Mucosa of stomach (tissue), 1 donor: ENCODE results near the gene EIF4E3.

ENCODE experiments used
- H3K27me3 ChIP-seq: one replicate; pipeline ENCODE4 v1.7.0; 2013; ENCODE audit warnings: mild to moderate bottlenecking, low read length; ENCODE audit not compliant: control insufficient read depth, insufficient read depth
- H3K36me3 ChIP-seq: one replicate; pipeline ENCODE4 v1.7.0; 2013; ENCODE audit warnings: low read length; ENCODE audit not compliant: control insufficient read depth, insufficient read depth
- H3K4me1 ChIP-seq: one replicate; pipeline ENCODE4 v1.7.0; 2013; ENCODE audit warnings: mild to moderate bottlenecking, low read length; ENCODE audit not compliant: control insufficient read depth, insufficient read depth
- H3K4me3 ChIP-seq: one replicate; pipeline ENCODE4 v1.7.0; 2013; ENCODE audit warnings: low read length
- H3K9ac ChIP-seq: one replicate; pipeline ENCODE4 v1.7.0; 2013; ENCODE audit warnings: mild to moderate bottlenecking, low read length, moderate library complexity
- H3K9me3 ChIP-seq: one replicate; pipeline ENCODE4 v1.7.0; 2013; ENCODE audit warnings: mild to moderate bottlenecking, low read length, moderate library complexity; ENCODE audit not compliant: control insufficient read depth
- donor health status: Pancreatic carcinoma.

Gene EIF4E3

DNA sequence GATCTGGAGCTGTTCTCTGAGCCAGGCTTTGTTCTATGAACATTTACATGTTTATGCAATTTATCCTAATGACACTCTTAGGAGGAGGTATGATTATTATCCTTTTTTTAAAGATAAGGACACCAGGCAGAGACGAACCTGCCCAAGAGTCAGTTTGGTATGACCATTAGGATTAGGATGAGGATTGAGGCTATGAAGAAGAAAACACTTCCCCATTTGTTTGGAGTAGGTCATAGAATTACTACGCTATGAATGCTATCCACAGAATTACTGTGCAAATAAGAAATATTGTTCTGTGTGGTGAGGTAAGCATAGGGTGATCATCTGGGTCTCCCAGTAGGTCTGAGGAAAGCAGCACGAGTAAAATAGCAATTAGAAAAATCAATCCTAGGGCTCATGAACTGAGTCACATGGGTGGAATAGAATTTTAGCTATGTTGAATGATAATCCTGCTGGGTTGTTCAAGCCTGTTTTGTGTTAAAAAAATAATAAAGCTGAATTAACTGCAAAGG, 23.9 kb downstream of the EIF4E3 start:
- H3K27me3 ChIP-seq: no peaks in the 10 kb centered on the region
- H3K36me3 ChIP-seq: no peaks in the 10 kb centered on the region
- no peaks in the 10 kb centered on the region for H3K4me1 ChIP-seq
- H3K9me3 ChIP-seq: no peaks in the 10 kb centered on the region
- H3K4me3 ChIP-seq: no peak overlapping the region
- H3K9ac ChIP-seq: no peak overlapping the region

GRCh38 chr3:71695000-71695482, 30.2 kb downstream of the EIF4E3 start:
- Histone ChIP-seq H3K27me3 (no peaks in the 10 kb centered on the region), H3K9ac (no peak overlapping the region), H3K4me3 (no peak overlapping the region), H3K9me3 (no peaks in the 10 kb centered on the region), H3K36me3 (no peaks in the 10 kb centered on the region), H3K4me1 (peaks cover 35% of the 10 kb centered on the region)

DNA sequence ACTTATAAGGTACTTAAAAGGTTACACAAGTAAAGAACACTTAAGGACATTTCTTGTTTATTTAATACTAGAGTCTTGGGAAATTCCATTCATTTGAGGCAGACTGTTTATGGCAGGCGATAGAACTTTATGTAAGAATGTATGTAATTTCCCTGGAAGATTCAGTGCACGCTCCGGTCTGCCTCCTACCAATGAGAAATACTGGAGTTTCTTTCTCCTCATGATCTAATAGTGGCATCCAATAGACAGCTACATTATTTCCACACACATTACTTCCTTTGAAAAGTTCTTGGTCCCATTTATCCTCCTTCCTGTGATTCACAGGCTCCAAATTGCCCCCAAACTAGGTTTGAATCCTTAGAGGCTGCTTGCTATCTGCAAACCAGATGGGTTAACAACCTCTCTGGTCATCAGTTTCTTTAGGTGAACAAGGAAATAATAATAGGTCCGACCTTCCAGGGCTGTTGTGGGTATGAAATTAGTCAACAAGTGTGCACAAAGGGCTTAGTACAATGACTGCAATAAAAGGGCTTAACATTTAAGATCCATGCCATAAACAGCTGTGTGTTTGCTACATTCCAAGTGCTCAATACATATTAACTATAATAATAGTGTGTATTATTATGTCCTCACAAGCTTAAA, 30.7 kb downstream of the EIF4E3 start:
- Histone ChIP-seq H3K4me1 (peaks cover 35% of the 10 kb centered on the region), H3K9ac (no peak overlapping the region)

GRCh38 chr3:71693641-71694040, 31.6 kb downstream of the EIF4E3 start:
- Histone ChIP-seq H3K9me3 (no peaks in the 10 kb centered on the region), H3K9ac (no peak overlapping the region), H3K4me1 (peaks cover 35% of the 10 kb centered on the region), H3K4me3 (no peak overlapping the region), H3K36me3 (no peaks in the 10 kb centered on the region), H3K27me3 (no peaks in the 10 kb centered on the region)

More for the DNA sequence above, 30.7 kb downstream of the EIF4E3 start:
- Histone ChIP-seq H3K27me3 (no peaks in the 10 kb centered on the region), H3K36me3 (no peaks in the 10 kb centered on the region), H3K4me3 (no peak overlapping the region), H3K9me3 (no peaks in the 10 kb centered on the region)

DNA sequence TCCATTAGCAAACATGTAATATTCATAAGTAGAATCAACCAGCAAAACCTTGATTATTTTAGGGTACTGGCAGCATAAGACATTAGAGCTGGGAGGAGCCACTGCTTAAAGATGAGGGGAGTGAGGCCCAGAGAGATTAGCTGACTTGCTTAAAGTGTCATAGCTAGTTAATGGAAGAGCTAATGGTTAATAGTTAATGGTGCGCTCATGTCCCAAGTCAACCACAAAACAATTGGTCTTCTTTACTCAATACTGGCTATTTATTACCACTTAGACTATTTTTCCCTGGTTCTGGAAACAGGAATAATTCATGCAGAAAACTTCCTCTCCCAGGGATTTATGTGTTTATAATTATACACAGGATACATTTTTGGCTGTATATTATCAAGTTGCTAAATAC, 33.1 kb downstream of the EIF4E3 start:
- Histone ChIP-seq H3K9me3 (no peaks in the 10 kb centered on the region), H3K4me1 (peaks cover 45% of the 10 kb centered on the region)

DNA sequence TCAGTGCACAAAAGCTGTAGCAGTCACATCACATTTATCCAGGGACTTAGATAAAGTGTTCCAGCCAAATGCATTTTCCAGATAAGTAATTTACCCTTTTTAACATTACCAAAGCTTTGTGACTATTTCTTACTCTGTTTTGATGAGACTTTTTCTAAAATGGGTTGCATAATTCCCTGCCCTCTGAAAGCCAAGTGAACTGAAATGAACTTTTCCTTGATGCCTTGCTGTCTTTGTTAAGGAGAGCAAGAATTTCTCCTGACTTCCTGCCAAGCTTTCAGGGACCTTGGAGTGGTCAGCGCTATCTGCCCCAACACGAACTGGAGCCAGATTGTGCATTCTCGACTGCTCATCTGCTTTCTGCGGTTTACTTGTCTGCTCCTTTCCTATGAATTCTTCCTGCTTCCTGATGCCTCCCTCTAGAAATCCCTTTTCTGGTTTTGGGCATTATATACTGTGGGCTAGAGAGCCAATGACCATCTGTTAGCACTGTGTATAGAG, 34.8 kb downstream of the EIF4E3 start:
- Histone ChIP-seq H3K9ac (no peak overlapping the region), H3K4me1 (peaks cover 51% of the 10 kb centered on the region), H3K9me3 (no peaks in the 10 kb centered on the region), H3K36me3 (no peaks in the 10 kb centered on the region), H3K27me3 (no peaks in the 10 kb centered on the region), H3K4me3 (no peak overlapping the region)

More for the DNA sequence above, 33.1 kb downstream of the EIF4E3 start:
- Histone ChIP-seq H3K27me3 (no peaks in the 10 kb centered on the region), H3K4me3 (no peak overlapping the region), H3K36me3 (no peaks in the 10 kb centered on the region), H3K9ac (no peak overlapping the region)

DNA sequence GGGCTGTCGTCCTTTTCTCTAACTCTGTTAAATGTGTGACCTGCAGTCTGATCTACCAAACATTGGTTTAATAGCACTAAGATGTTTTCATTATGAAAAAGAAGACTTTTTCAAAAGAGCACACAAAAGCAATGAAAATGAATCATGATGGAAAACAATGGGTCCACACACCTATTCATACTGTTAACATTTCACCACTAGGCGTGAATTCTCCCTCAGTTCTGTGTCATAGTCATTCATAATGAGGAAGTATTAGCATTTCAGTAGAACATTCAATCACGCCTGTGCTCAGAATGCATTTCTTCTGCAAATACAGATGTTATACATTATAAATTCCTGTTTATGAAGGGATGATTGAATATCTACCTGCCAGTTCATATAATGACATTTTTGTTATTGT, 35.9 kb downstream of the EIF4E3 start:
- Histone ChIP-seq H3K9me3 (no peaks in the 10 kb centered on the region), H3K36me3 (no peaks in the 10 kb centered on the region), H3K4me3 (no peak overlapping the region), H3K27me3 (no peaks in the 10 kb centered on the region), H3K9ac (no peak overlapping the region), H3K4me1 (peaks cover 52% of the 10 kb centered on the region)

GRCh38 chr3:71688121-71688520, 37.1 kb downstream of the EIF4E3 start:
- no peak overlapping the region for H3K9ac ChIP-seq
- peaks cover 41% of the 10 kb centered on the region for H3K4me1 ChIP-seq
- no peaks in the 10 kb centered on the region for H3K27me3 ChIP-seq
- H3K4me3 ChIP-seq: no peak overlapping the region
- no peaks in the 10 kb centered on the region for H3K9me3 ChIP-seq
- H3K36me3 ChIP-seq: no peaks in the 10 kb centered on the region

- H3K9ac ChIP-seq: no peak overlapping the region
- H3K4me1 ChIP-seq: peaks cover 29% of the 10 kb centered on the region
- no peaks in the 10 kb centered on the region for H3K36me3 ChIP-seq
- no peaks in the 10 kb centered on the region for H3K27me3 ChIP-seq
- H3K4me3 ChIP-seq: no peak overlapping the region
- H3K9me3 ChIP-seq: no peaks in the 10 kb centered on the region
These were observed 39.5 kb downstream of the EIF4E3 start for GRCh38 chr3:71685686-71686085.

DNA sequence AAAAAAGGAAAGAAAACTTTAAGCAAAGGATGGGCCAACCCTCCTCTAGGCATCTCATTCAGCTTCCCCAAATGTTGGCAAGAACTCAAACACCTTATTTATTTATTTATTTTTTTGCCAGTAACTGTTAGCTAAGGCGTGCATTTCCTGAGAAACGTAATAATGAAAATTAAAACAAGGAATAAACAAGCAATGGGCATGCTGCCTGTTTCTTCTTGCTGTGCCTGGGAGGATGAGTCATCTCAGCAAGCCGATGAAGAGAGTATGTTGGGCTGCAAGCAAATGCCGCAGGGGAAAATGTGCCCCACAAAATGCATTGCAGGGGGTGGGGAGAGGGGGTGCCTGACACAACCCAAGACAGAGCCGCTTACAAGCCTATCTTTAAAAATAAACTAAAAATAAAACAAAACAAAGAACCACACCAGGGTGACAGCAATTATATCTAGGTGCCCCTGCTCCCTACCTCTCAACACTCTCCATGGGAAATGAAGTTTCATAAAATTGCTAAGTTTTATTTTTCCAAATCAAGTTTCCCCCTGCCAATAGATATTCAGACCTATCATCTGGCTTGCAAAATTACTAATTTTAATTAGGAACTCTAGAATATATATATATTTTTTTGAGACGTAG, 40.3 kb downstream of the EIF4E3 start:
- Histone ChIP-seq H3K9me3 (no peaks in the 10 kb centered on the region), H3K36me3 (no peaks in the 10 kb centered on the region), H3K4me3 (no peak overlapping the region), H3K27me3 (no peaks in the 10 kb centered on the region), H3K9ac (no peak overlapping the region), H3K4me1 (peaks cover 26% of the 10 kb centered on the region)

GRCh38 chr3:71684046-71684756, 41.0 kb downstream of the EIF4E3 start:
- Histone ChIP-seq H3K4me3 (no peak overlapping the region), H3K9ac (no peak overlapping the region)

GRCh38 chr3:71681224-71681668, 44.0 kb downstream of the EIF4E3 start:
- Histone ChIP-seq H3K4me3 (no peak overlapping the region), H3K9ac (no peak overlapping the region), H3K36me3 (no peaks in the 10 kb centered on the region), H3K4me1 (peaks cover 16% of the 10 kb centered on the region), H3K9me3 (no peaks in the 10 kb centered on the region), H3K27me3 (no peaks in the 10 kb centered on the region)

More at GRCh38 chr3:71684046-71684756, 41.0 kb downstream of the EIF4E3 start:
- peaks cover 26% of the 10 kb centered on the region for H3K4me1 ChIP-seq
- H3K27me3 ChIP-seq: no peaks in the 10 kb centered on the region
- H3K36me3 ChIP-seq: no peaks in the 10 kb centered on the region
- no peaks in the 10 kb centered on the region for H3K9me3 ChIP-seq
